ENCODE data around the gene GALR2.

Gene GALR2

GRCh38 chr17:76095943-76096342 lies 21.4 kb downstream of the GALR2 start:
- H3K27me3 ChIP-seq (ENCODE audit: insufficient read depth, insufficient read length) = no peaks in the 10 kb centered on the region
- no peak for DNase-seq (ENCODE audit: low read depth, low spot score)
- no peaks in the 10 kb centered on the region for H3K9me3 ChIP-seq (ENCODE audit: insufficient read depth, low read length)
- no peaks in the 10 kb centered on the region for H3K4me1 ChIP-seq (ENCODE audit: insufficient read depth, insufficient read length)
- H3K4me3 ChIP-seq (ENCODE audit: insufficient read length, low read depth) = no peak overlapping the region
- no peak for TF ChIP-seq YY1 (IDR thresholded peaks at IDR 0.05; ENCODE audit: insufficient read depth, insufficient read length)
- TF ChIP-seq SUZ12 (IDR thresholded peaks at IDR 0.05; ENCODE audit: extremely low read depth, insufficient read depth, insufficient read length) = no peak
- peaks cover 79% of the 10 kb centered on the region for H3K36me3 ChIP-seq (ENCODE audit: insufficient read depth, insufficient read length, low read length)
- H3K9ac ChIP-seq (ENCODE audit: insufficient read length, low read depth) = no peak overlapping the region

GRCh38 chr17:76097716-76098295 lies 23.2 kb downstream of the GALR2 start:
- Histone ChIP-seq H3K4me1 (ENCODE audit: insufficient read depth, insufficient read length) (no peaks in the 10 kb centered on the region), H3K36me3 (ENCODE audit: insufficient read depth, insufficient read length, low read length) (peaks cover 82% of the 10 kb centered on the region)

DNA sequence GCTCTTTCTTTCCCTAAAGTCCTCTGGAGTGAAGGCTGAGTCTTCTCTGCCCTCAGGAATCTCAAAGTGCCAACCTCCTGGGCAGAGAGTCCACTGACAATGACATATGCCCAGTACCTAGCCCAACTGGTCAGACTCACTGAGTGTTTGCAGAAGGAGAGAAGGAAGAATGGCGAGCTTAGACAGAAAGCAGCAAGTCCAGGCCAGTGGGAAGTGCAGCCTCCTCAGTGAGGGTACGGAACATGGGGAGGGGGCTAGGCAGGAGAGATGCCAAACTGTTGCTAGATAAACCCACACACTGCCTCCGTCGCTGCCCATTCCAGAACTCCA lies 28.3 kb downstream of the GALR2 start:
- no peak for DNase-seq (ENCODE audit: low read depth, low spot score)

More at GRCh38 chr17:76097716-76098295, 23.2 kb downstream of the GALR2 start:
- no peak for DNase-seq (ENCODE audit: low read depth, low spot score)
- TF ChIP-seq ZNF274 (IDR thresholded peaks at IDR 0.05; ENCODE audit: low read depth, low read length) (no peak), SUZ12 (IDR thresholded peaks at IDR 0.05; ENCODE audit: extremely low read depth, insufficient read depth, insufficient read length) (no peak), YY1 (IDR thresholded peaks at IDR 0.05; ENCODE audit: insufficient read depth, insufficient read length) (no peak)
- Histone ChIP-seq H3K4me3 (ENCODE audit: insufficient read length, low read depth) (no peak overlapping the region), H3K9me3 (ENCODE audit: insufficient read depth, low read length) (no peaks in the 10 kb centered on the region), H3K27me3 (ENCODE audit: insufficient read depth, insufficient read length) (no peaks in the 10 kb centered on the region), H3K9ac (ENCODE audit: insufficient read length, low read depth) (no peak overlapping the region)

GRCh38 chr17:76103274-76104139 lies 28.9 kb downstream of the GALR2 start, which contains the start of gene EXOC7:
Gene EXOC7 (minus strand): TSS chr17:76103787. CDS start chr17:76103692, 95 bp downstream.
- peaks cover 7% of the 10 kb centered on the region for H3K4me1 ChIP-seq (ENCODE audit: insufficient read depth, insufficient read length)
- peak within 1 kb of the TSS; percentile 97 for H3K9ac ChIP-seq (ENCODE audit: insufficient read length, low read depth)
- H3K27me3 ChIP-seq (ENCODE audit: insufficient read depth, insufficient read length) = no peaks in the 10 kb centered on the region
- H3K4me3 ChIP-seq (ENCODE audit: insufficient read length, low read depth) = peak within 1 kb of the TSS; percentile 71
- H3K9me3 ChIP-seq (ENCODE audit: insufficient read depth, low read length) = no peaks in the 10 kb centered on the region
- DNase-seq (ENCODE audit: low read depth, low spot score) = peak; percentile 85
- TF ChIP-seq ZNF274 (IDR thresholded peaks at IDR 0.05; ENCODE audit: low read depth, low read length) (no peak), YY1 (IDR thresholded peaks at IDR 0.05; ENCODE audit: insufficient read depth, insufficient read length) (peak; percentile 90)
- peaks cover 37% of the 10 kb centered on the region for H3K36me3 ChIP-seq (ENCODE audit: insufficient read depth, insufficient read length, low read length)

More for the DNA sequence above, 28.3 kb downstream of the GALR2 start:
- Histone ChIP-seq H3K9me3 (ENCODE audit: insufficient read depth, low read length) (no peaks in the 10 kb centered on the region), H3K4me1 (ENCODE audit: insufficient read depth, insufficient read length) (peaks cover 7% of the 10 kb centered on the region), H3K9ac (ENCODE audit: insufficient read length, low read depth) (peak overlapping the region; percentile 97), H3K36me3 (ENCODE audit: insufficient read depth, insufficient read length, low read length) (peaks cover 40% of the 10 kb centered on the region), H3K4me3 (ENCODE audit: insufficient read length, low read depth) (peak overlapping the region; percentile 71), H3K27me3 (ENCODE audit: insufficient read depth, insufficient read length) (no peaks in the 10 kb centered on the region)
- no peak for TF ChIP-seq ZNF274 (IDR thresholded peaks at IDR 0.05; ENCODE audit: low read depth, low read length)
- TF ChIP-seq YY1 (IDR thresholded peaks at IDR 0.05; ENCODE audit: insufficient read depth, insufficient read length) = no peak

DNA sequence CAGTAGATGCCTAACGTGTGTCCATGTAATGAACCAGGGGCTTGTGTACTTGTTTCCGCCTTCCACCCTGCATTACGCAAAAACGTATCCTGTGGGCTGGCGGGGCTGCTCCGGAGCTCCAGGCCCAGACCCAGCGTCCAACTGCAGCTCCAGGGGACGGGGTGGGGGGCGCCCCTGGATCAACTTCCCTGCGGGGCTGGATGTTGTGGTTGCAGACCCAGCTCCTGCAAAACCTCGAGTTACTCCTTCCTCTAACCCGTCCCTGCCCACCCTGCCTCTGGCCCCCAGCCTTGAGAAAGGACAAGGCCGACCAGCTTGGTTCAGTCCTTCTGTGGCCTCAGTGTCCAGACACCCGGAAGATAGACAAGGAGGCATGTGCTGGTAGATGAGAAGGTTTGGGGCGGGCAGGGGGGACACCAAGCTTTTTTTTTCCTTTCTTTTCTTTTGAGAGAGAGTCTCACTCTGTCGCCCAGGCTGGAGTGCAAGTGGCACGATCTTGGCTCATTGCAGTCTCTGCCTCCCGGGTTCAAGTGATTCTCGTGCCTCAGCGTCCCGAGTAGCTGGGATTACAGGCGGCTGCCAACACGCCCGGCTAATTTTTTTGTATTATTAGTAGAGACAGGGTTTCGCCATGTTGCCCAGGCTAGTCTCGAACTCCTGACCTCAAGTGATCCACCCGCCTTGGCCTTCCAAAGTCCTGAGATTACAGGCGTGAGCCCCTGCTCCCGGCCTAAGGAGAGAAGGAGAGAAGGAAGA lies 29.7 kb downstream of the GALR2 start:
- Histone ChIP-seq H3K9me3 (ENCODE audit: insufficient read depth, low read length) (no peaks in the 10 kb centered on the region), H3K27me3 (ENCODE audit: insufficient read depth, insufficient read length) (no peaks in the 10 kb centered on the region), H3K4me1 (ENCODE audit: insufficient read depth, insufficient read length) (peaks cover 7% of the 10 kb centered on the region), H3K9ac (ENCODE audit: insufficient read length, low read depth) (peak overlapping the region; percentile 97), H3K36me3 (ENCODE audit: insufficient read depth, insufficient read length, low read length) (peaks cover 36% of the 10 kb centered on the region), H3K4me3 (ENCODE audit: insufficient read length, low read depth) (peak overlapping the region; percentile 71)
- TF ChIP-seq ZNF274 (IDR thresholded peaks at IDR 0.05; ENCODE audit: low read depth, low read length) (no peak), SUZ12 (IDR thresholded peaks at IDR 0.05; ENCODE audit: extremely low read depth, insufficient read depth, insufficient read length) (no peak), YY1 (IDR thresholded peaks at IDR 0.05; ENCODE audit: insufficient read depth, insufficient read length) (no peak)
- DNase-seq (ENCODE audit: low read depth, low spot score) = no peak

GRCh38 chr17:76104896-76105231 lies 30.3 kb downstream of the GALR2 start:
- no peak for DNase-seq (ENCODE audit: low read depth, low spot score)
- Histone ChIP-seq H3K27me3 (ENCODE audit: insufficient read depth, insufficient read length) (no peaks in the 10 kb centered on the region), H3K9me3 (ENCODE audit: insufficient read depth, low read length) (no peaks in the 10 kb centered on the region), H3K4me3 (ENCODE audit: insufficient read length, low read depth) (no peak overlapping the region), H3K4me1 (ENCODE audit: insufficient read depth, insufficient read length) (peaks cover 7% of the 10 kb centered on the region), H3K36me3 (ENCODE audit: insufficient read depth, insufficient read length, low read length) (peaks cover 31% of the 10 kb centered on the region), H3K9ac (ENCODE audit: insufficient read length, low read depth) (peak overlapping the region; percentile 44)
- TF ChIP-seq ZNF274 (IDR thresholded peaks at IDR 0.05; ENCODE audit: low read depth, low read length) (no peak), SUZ12 (IDR thresholded peaks at IDR 0.05; ENCODE audit: extremely low read depth, insufficient read depth, insufficient read length) (no peak), YY1 (IDR thresholded peaks at IDR 0.05; ENCODE audit: insufficient read depth, insufficient read length) (no peak)

- no peak for DNase-seq (ENCODE audit: low read depth, low spot score)
- H3K9me3 ChIP-seq (ENCODE audit: insufficient read depth, low read length) = no peaks in the 10 kb centered on the region
- no peak overlapping the region for H3K9ac ChIP-seq (ENCODE audit: insufficient read length, low read depth)
- H3K36me3 ChIP-seq (ENCODE audit: insufficient read depth, insufficient read length, low read length) = peaks cover 12% of the 10 kb centered on the region
- no peak for TF ChIP-seq ZNF274 (IDR thresholded peaks at IDR 0.05; ENCODE audit: low read depth, low read length)
- no peak for TF ChIP-seq YY1 (IDR thresholded peaks at IDR 0.05; ENCODE audit: insufficient read depth, insufficient read length)
- no peak for TF ChIP-seq SUZ12 (IDR thresholded peaks at IDR 0.05; ENCODE audit: extremely low read depth, insufficient read depth, insufficient read length)
- no peaks in the 10 kb centered on the region for H3K27me3 ChIP-seq (ENCODE audit: insufficient read depth, insufficient read length)
- H3K4me3 ChIP-seq (ENCODE audit: insufficient read length, low read depth) = no peak overlapping the region
- H3K4me1 ChIP-seq (ENCODE audit: insufficient read depth, insufficient read length) = peaks cover 7% of the 10 kb centered on the region
These were observed 32.1 kb downstream of the GALR2 start for GRCh38 chr17:76106703-76107102.

All from NT2/D1 (cell line).